HepG2 (cell line): Measurements from ENCODE around the gene MIER2. TPM values are rescaled to one million over a fixed set of nuclear protein-coding genes. Genes with fewer than 3 reads are reported as not detected.

Source experiments
- ATAC-seq: fragments of 200-7000 bp; cut with Tn5 transposase; 3 replicates; pipeline ENCODE4 v1.9.1; 2020; ENCODE audit warnings: mild to moderate bottlenecking, moderate library complexity
- BruUV-seq: library from RNA; stranded (reverse); fragments of 400-500 nt; replicated peaks from 2 replicates; lab custom pipeline; 2021; lab: Mats Ljungman, UMichigan
- CTCF ChIA-PET: fragments of 300-600 bp; formaldehyde crosslinking; extraction: SDS; loops from one replicate; lab custom pipeline; 2021; ENCODE audit warnings: low total read pairs, inconsistent platforms, low intra/inter-chr PET ratio; lab: Yijun Ruan, JAX
- POLR2A ChIA-PET: fragments of 350-600 bp; sonication (Branson Sonifier 250); formaldehyde crosslinking; loops from one replicate; lab custom pipeline; 2020; ENCODE audit warnings: antibody characterized with exemption, inconsistent platforms; lab: Yijun Ruan, JAX
- DNase-seq: peaks from one replicate; pipeline ENCODE4 v3.0.0-alpha.2; 2015; ENCODE audit warnings: low spot score
- FAIRE-seq: peaks from 3 replicates; lab custom pipeline; 2011; peaks lifted over from hg19 to GRCh38; lab: Jason Lieb, UNC
- H2AFZ ChIP-seq: one replicate; pipeline ENCODE4 v1.6.1; 2011; ENCODE audit warnings: low read length, inconsistent platforms
- H3K27ac ChIP-seq: fragments of 300-600 bp; 3 replicates; pipeline ENCODE4 v1.8.0; 2011; ENCODE audit warnings: mixed run types, mild to moderate bottlenecking, mixed read lengths, low read length, inconsistent platforms; ENCODE audit not compliant: insufficient read depth; ENCODE audit errors: extremely low read length
- H3K27me3 ChIP-seq, 2 experiments: fragments of 200-600 bp in 1 of 2; 2 replicates in 1 of 2; 3 replicates in 1 of 2; pipeline versions ENCODE4 v1.6.0 to v1.8.0; 2011; ENCODE audit warnings: low read length in 2 of 2, mild to moderate bottlenecking in 2 of 2, moderate library complexity in 2 of 2, inconsistent platforms in 1 of 2; ENCODE audit not compliant: insufficient read depth in 2 of 2, control insufficient read depth in 1 of 2
- H3K36me3 ChIP-seq, 2 experiments: fragments of 200-600 bp in 1 of 2; replicated peaks in 1 of 2; 2 replicates in 1 of 2; 3 replicates in 1 of 2; pipeline versions ENCODE4 v1.5.1 to v1.8.0; 2011; ENCODE audit warnings: low read length in 2 of 2, inconsistent platforms in 1 of 2; ENCODE audit not compliant: insufficient read depth in 2 of 2, control insufficient read depth in 1 of 2
- H3K4me1 ChIP-seq: 2 replicates; pipeline ENCODE4 v1.5.1; 2012; ENCODE audit warnings: low read length, inconsistent platforms; ENCODE audit not compliant: insufficient read depth
- H3K4me2 ChIP-seq: 2 replicates; pipeline ENCODE4 v1.6.0; 2011; ENCODE audit warnings: low read depth, low read length, inconsistent platforms
- H3K4me3 ChIP-seq, 3 experiments: fragments of 200-600 bp in 1 of 3; sonication (generic), shearing (Covaris generic) in 1 of 3; replicated peaks in 1 of 3; 2 replicates each; pipeline ENCODE4 v1.5.1; 2011 to 2016; ENCODE audit warnings: low read length in 3 of 3, inconsistent platforms in 2 of 3, low read depth in 2 of 3, mild to moderate bottlenecking in 2 of 3, control low read depth in 1 of 3, mixed read lengths in 1 of 3; ENCODE audit not compliant: insufficient read depth in 1 of 3
- H3K79me2 ChIP-seq: one replicate; pipeline ENCODE4 v1.6.1; 2011; ENCODE audit warnings: low read length, inconsistent platforms; ENCODE audit not compliant: insufficient read depth
- H3K9ac ChIP-seq: 2 replicates; pipeline ENCODE4 v1.6.0; 2011; ENCODE audit warnings: mild to moderate bottlenecking, low read depth, low read length, inconsistent platforms; ENCODE audit not compliant: insufficient read depth
- H3K9me3 ChIP-seq: 2 replicates; pipeline ENCODE4 v1.5.1; 2012; ENCODE audit warnings: mild to moderate bottlenecking, low read length
- H4K20me1 ChIP-seq: 2 replicates; pipeline ENCODE4 v1.6.0; 2011; ENCODE audit warnings: inconsistent platforms, mild to moderate bottlenecking, low read length, moderate library complexity; ENCODE audit not compliant: insufficient read depth
- CAMTA2 ChIP-seq: sonication (generic); formaldehyde crosslinking; IDR thresholded peaks from 2 replicates; pipeline ENCODE4 v1.4.0; 2020; ENCODE audit warnings: mild to moderate bottlenecking, missing genetic modification reagents, borderline replicate concordance
- FOSL2 ChIP-seq: sonication (generic); formaldehyde crosslinking; IDR thresholded peaks from 2 replicates; pipeline ENCODE4 v1.4.0; 2020; ENCODE audit warnings: missing genetic modification reagents
- HNRNPLL ChIP-seq: fragments of 200-400 bp; formaldehyde crosslinking; IDR thresholded peaks from 2 replicates; pipeline ENCODE4 v1.6.1; 2017; ENCODE audit warnings: mild to moderate bottlenecking, low read depth, low read length; ENCODE audit not compliant: poor library complexity, severe bottlenecking
- KDM2A ChIP-seq: sonication (generic); formaldehyde crosslinking; IDR thresholded peaks from 2 replicates; pipeline ENCODE4 v1.4.0; 2020; ENCODE audit warnings: low read depth, missing genetic modification reagents, borderline replicate concordance
- KDM4B ChIP-seq: sonication (generic); formaldehyde crosslinking; IDR thresholded peaks from 2 replicates; pipeline ENCODE4 v1.4.0; 2020; ENCODE audit warnings: missing genetic modification reagents
- KDM5B ChIP-seq: sonication (generic); formaldehyde crosslinking; IDR thresholded peaks from 2 replicates; pipeline ENCODE4 v1.4.0; 2020; ENCODE audit warnings: missing genetic modification reagents, mild to moderate bottlenecking, borderline replicate concordance
- MAF1 ChIP-seq: sonication (generic); formaldehyde crosslinking; IDR thresholded peaks from 2 replicates; pipeline ENCODE4 v1.5.0; 2020; ENCODE audit warnings: missing genetic modification reagents, borderline replicate concordance
- MNT ChIP-seq: fragments of 450-650 bp; IDR thresholded peaks from 2 replicates; pipeline ENCODE4 v1.6.1; 2016
- MTA1 ChIP-seq: sonication (generic); formaldehyde crosslinking; IDR thresholded peaks from 2 replicates; pipeline ENCODE4 v1.4.0; 2020; ENCODE audit warnings: missing genetic modification reagents, mild to moderate bottlenecking, borderline replicate concordance
- MYPOP ChIP-seq: sonication (generic); formaldehyde crosslinking; IDR thresholded peaks from 2 replicates; pipeline ENCODE4 v1.8.1; 2023; ENCODE audit warnings: mild to moderate bottlenecking, moderate library complexity, missing genetic modification reagents
- PREB ChIP-seq: sonication (generic); formaldehyde crosslinking; IDR thresholded peaks from 2 replicates; pipeline ENCODE4 v1.4.0; 2020; ENCODE audit warnings: missing genetic modification reagents
- RXRA ChIP-seq: sonication (generic); formaldehyde crosslinking; IDR thresholded peaks from 2 replicates; pipeline ENCODE4 v1.5.1; 2020; ENCODE audit warnings: missing genetic modification reagents
- SMC3 ChIP-seq: IDR thresholded peaks from 2 replicates; pipeline ENCODE4 v1.6.1; 2011; ENCODE audit warnings: low read length, improper control_type of control experiment
- STAG1 ChIP-seq: sonication (generic); formaldehyde crosslinking; IDR thresholded peaks from 2 replicates; pipeline ENCODE4 v1.4.0; 2020; ENCODE audit warnings: missing genetic modification reagents
- TSC22D2 ChIP-seq: sonication (generic); formaldehyde crosslinking; IDR thresholded peaks from 2 replicates; pipeline ENCODE4 v1.5.1; 2020; ENCODE audit warnings: missing genetic modification reagents, mild to moderate bottlenecking, borderline replicate concordance
- ZNF205 ChIP-seq: IDR thresholded peaks from 2 replicates; pipeline ENCODE4 v1.6.1; 2018; ENCODE audit warnings: missing biosample characterization, missing genetic modification reagents
- ZNF224 ChIP-seq: sonication (generic); formaldehyde crosslinking; IDR thresholded peaks from 2 replicates; pipeline ENCODE4 v1.5.0; 2020; ENCODE audit warnings: mild to moderate bottlenecking, missing genetic modification reagents
- ZNF230 ChIP-seq: sonication (generic); formaldehyde crosslinking; IDR thresholded peaks from 2 replicates; pipeline ENCODE4 v1.4.0; 2020; ENCODE audit warnings: mild to moderate bottlenecking, missing genetic modification reagents
- ZNF614 ChIP-seq: IDR thresholded peaks from 2 replicates; pipeline ENCODE4 v1.6.1; 2018; ENCODE audit warnings: missing biosample characterization, missing genetic modification reagents, inconsistent platforms, borderline replicate concordance
- ZNF768 ChIP-seq: sonication (generic); formaldehyde crosslinking; IDR thresholded peaks from 2 replicates; pipeline ENCODE4 v1.4.0; 2020; ENCODE audit warnings: missing genetic modification reagents
- ZNF780A ChIP-seq: sonication (generic); formaldehyde crosslinking; IDR thresholded peaks from 2 replicates; pipeline ENCODE4 v1.8.0; 2022; ENCODE audit warnings: mild to moderate bottlenecking, missing genetic modification reagents, moderate library complexity
- ZSCAN25 ChIP-seq: sonication (generic); formaldehyde crosslinking; IDR thresholded peaks from 2 replicates; pipeline ENCODE4 v1.8.0; 2022; ENCODE audit warnings: mild to moderate bottlenecking, missing genetic modification reagents
- WGBS: methylation state at CpG from one replicate; pipeline ENCODE4 v1.1.6; 2017; ENCODE audit warnings: low lambda C conversion rate; 5-methylcytosine and 5-hydroxymethylcytosine counted together
- in situ Hi-C: cut with HindIII; loops from 2 replicates; pipeline ENCODE4 v1.10.0; 2017; ENCODE audit warnings: low pct_unique_long_range_greater_than_20kb; ENCODE audit not compliant: extremely low pct_ligation_motif_present
- intact Hi-C: fragments of 100-400 bp; cut with micrococcal nuclease; formaldehyde crosslinking; loops from one replicate; pipeline ENCODE4 v1.10.0; 2022; ENCODE audit not compliant: unreplicated experiment
- polyA plus RNA-seq, 8 experiments: library from polyadenylated mRNA; depleted of rRNA in 3 of 8; stranded (reverse) in 7 of 8; unstranded in 1 of 8; fragments of >200 nt; fragmentation: Illumina TruSeq in 4 of 8; extraction: Trizol in 4 of 8; gene quantifications; 2 replicates each; pipeline versions ENCODE4 v1.2.1 to v1.2.3, GENCODE V29; 2011 to 2016; ENCODE audit warnings: low read depth in 4 of 8, missing spikeins in 1 of 8, mixed read lengths in 1 of 8; ENCODE audit not compliant: insufficient read depth in 1 of 8
- total RNA-seq, 5 experiments: library from RNA; depleted of rRNA; stranded (reverse); fragments of >200 nt; fragmentation: Illumina TruSeq; extraction: Trizol; gene quantifications; 2 replicates each; pipeline ENCODE4 v1.2.3, GENCODE V29; 2016; ENCODE audit warnings: low read depth in 1 of 5

The MIER2 gene
- total and polyA plus RNA-seq, 2 of the 13 experiments (the other 11 are each of a cell fraction or from before 2014, with no cell fraction given), result 9.6 to 25.7 TPM

- DNase-seq (no peak), ATAC-seq (peak; percentile 84), FAIRE-seq (no peak)
- WGBS, result 39% methylated on average over 7 of the region's 38 CpGs
- peaks cover 4 to 26% of the 10 kb centered on the region in 2 experiments; a peak in 4 of 5 replicates for H3K27me3 ChIP-seq
- no peak overlapping the region for H2AFZ ChIP-seq
- no peaks in the 10 kb centered on the region for H3K79me2 ChIP-seq
- no peak overlapping the region for H3K9ac ChIP-seq
- no peaks in the 10 kb centered on the region for H3K9me3 ChIP-seq
- H4K20me1 ChIP-seq, result 0 out of 2 replicates have a peak, but pooled peaks cover 2% of the 10 kb centered on the region
- ChIA-PET CTCF (interaction anchor here (0.8 kb wide), 1 partner anchor 28 kb away, joined by 3 read pairs; no protein-coding TSS in a partner anchor), POLR2A (no interaction called here)
- in situ Hi-C loops (no loop called here), intact Hi-C loops (no loop called here)
- peak overlapping the region in 1 of 3 experiments; percentile 26; a peak in 1 of 6 replicates for H3K4me3 ChIP-seq
- H3K4me1 ChIP-seq, result peaks cover 36% of the 10 kb centered on the region
- no peaks in the 10 kb centered on the region for H3K36me3 ChIP-seq
- H3K27ac ChIP-seq, result no peak overlapping the region
- H3K4me2 ChIP-seq, result peak overlapping the region; percentile 55
- BruUV-seq, result no TSS peak
- TF ChIP-seq ZNF224 (CRISPR knock-in tag) (no peak), RXRA (CRISPR knock-in tag) (0 out of 2 replicates have a peak, but pooled peaks have one; percentile 26), ZSCAN25 (CRISPR knock-in tag) (peak; percentile 31; the same call in 1 of the 2 replicates), ZNF614 (CRISPR knock-in tag) (no peak), MYPOP (CRISPR knock-in tag) (no peak), SMC3 (0 out of 2 replicates have a peak, but pooled peaks have one; percentile 2), CAMTA2 (CRISPR knock-in tag) (0 out of 2 replicates have a peak, but pooled peaks have one; percentile 27), KDM5B (CRISPR knock-in tag) (peak; percentile 57; the same call in 1 of the 2 replicates), KDM2A (CRISPR knock-in tag) (peak; percentile 84), FOSL2 (CRISPR knock-in tag) (no peak), TSC22D2 (no peak), ZNF230 (no peak), HNRNPLL (peak; percentile 42), STAG1 (CRISPR knock-in tag) (peak; percentile 55), MAF1 (no peak), ZNF205 (CRISPR knock-in tag) (no peak), PREB (no peak), ZNF768 (CRISPR knock-in tag) (peak; percentile 40; the same call in 1 of the 2 replicates), ZNF780A (CRISPR knock-in tag) (no peak), MNT (no peak), MTA1 (0 out of 2 replicates have a peak, but pooled peaks have one; percentile 31), KDM4B (CRISPR knock-in tag) (no peak)
Measured at GRCh38 chr19:294946-295686, 49.5 kb downstream of the MIER2 start.
